Caco-2 (cell line): ENCODE results near the gene ACOT6. TPM values are rescaled to one million over a fixed set of nuclear protein-coding genes. Genes with fewer than 3 reads are reported as not detected.
A peak's percentile ranks its signal among the peaks of the same experiment; 100 is the strongest.
"Not testable (repeated sequence)": the region's sequence is repeated elsewhere in the genome, so short reads cannot be mapped to it uniquely, and the experiment has no call there.

ENCODE experiments used
- BruUV-seq: library from RNA; stranded (reverse); fragments of 400-500 nt; replicated peaks from 2 replicates; lab custom pipeline; 2021; lab: Mats Ljungman, UMichigan
- CTCF ChIA-PET: fragments of 300-600 bp; sonication (Branson Sonifier 250); formaldehyde crosslinking; loops from one replicate; lab custom pipeline; 2022; ENCODE audit warnings: antibody characterized with exemption; lab: Charles Lee
- POLR2A ChIA-PET: fragments of 300-600 bp; sonication (Branson Sonifier 250); formaldehyde crosslinking; loops from one replicate; lab custom pipeline; 2022; ENCODE audit warnings: antibody characterized with exemption; lab: Charles Lee
- DNase-seq, 2 experiments: peaks; one replicate each; pipeline versions ENCODE4 v3.0.0 to v3.0.0-alpha.2; 2020 to 2022
- H3K27me3 ChIP-seq: replicated peaks from 2 replicates; pipeline ENCODE4 v1.6.0; 2011; ENCODE audit warnings: low read length; ENCODE audit not compliant: control insufficient read depth, insufficient read depth
- H3K36me3 ChIP-seq: 2 replicates; pipeline ENCODE4 v1.5.1; 2011; ENCODE audit warnings: low read length; ENCODE audit not compliant: control insufficient read depth, insufficient read depth
- H3K4me1 ChIP-seq: fragments of 250-450 bp; sonication (Bioruptor Pico); 2 replicates; pipeline ENCODE4 v1.5.1; 2020; ENCODE audit warnings: mild to moderate bottlenecking
- H3K4me3 ChIP-seq: 2 replicates; pipeline ENCODE4 v1.5.1; 2011; ENCODE audit warnings: low read depth, mild to moderate bottlenecking, control low read depth, low read length
- H3K9me3 ChIP-seq: fragments of 250-450 bp; sonication (Bioruptor Pico); 2 replicates; pipeline ENCODE4 v1.5.1; 2020; ENCODE audit warnings: mild to moderate bottlenecking, moderate library complexity
- H3K27ac Mint-ChIP-seq: one replicate; pipeline ENCODE4 v1.8.0; 2022; ENCODE audit warnings: mixed read lengths; ENCODE audit not compliant: unreplicated experiment
- H3K27me3 Mint-ChIP-seq: one replicate; pipeline ENCODE4 v1.8.0; 2022; ENCODE audit warnings: mixed read lengths; ENCODE audit not compliant: insufficient read depth, unreplicated experiment
- H3K36me3 Mint-ChIP-seq: one replicate; pipeline ENCODE4 v1.8.0; 2022; ENCODE audit warnings: mild to moderate bottlenecking, mixed read lengths; ENCODE audit not compliant: insufficient read depth, unreplicated experiment
- H3K4me1 Mint-ChIP-seq: one replicate; pipeline ENCODE4 v1.8.0; 2022; ENCODE audit warnings: low read depth, mixed read lengths; ENCODE audit not compliant: unreplicated experiment
- H3K4me3 Mint-ChIP-seq: one replicate; pipeline ENCODE4 v1.8.0; 2022; ENCODE audit warnings: mild to moderate bottlenecking, moderate library complexity, mixed read lengths; ENCODE audit not compliant: unreplicated experiment
- H3K9me3 Mint-ChIP-seq: one replicate; pipeline ENCODE4 v1.8.0; 2022; ENCODE audit warnings: mixed read lengths; ENCODE audit not compliant: unreplicated experiment
- intact Hi-C: fragments of 100-400 bp; cut with micrococcal nuclease; formaldehyde crosslinking; loops from one replicate; pipeline ENCODE4 v1.10.0; 2022; ENCODE audit not compliant: unreplicated experiment
- total RNA-seq: library from RNA; stranded (reverse); gene quantifications from 2 replicates; pipeline ENCODE4 v1.2.3, GENCODE V29; 2022
- TF ChIP-seq, protein P1 (sequence below), 2 experiments: fragments of 200-600 bp in 1 of 2; IDR thresholded peaks; 1 replicate in 1 of 2; 2 replicates in 1 of 2; pipeline versions ENCODE4 v1.5.1 to v1.8.0; 2011 to 2022; ENCODE audit warnings: antibody characterized with exemption in 1 of 2, control low read depth in 1 of 2, inconsistent platforms in 1 of 2, low read depth in 1 of 2, low read length in 1 of 2, mild to moderate bottlenecking in 1 of 2, moderate library complexity in 1 of 2; ENCODE audit not compliant: insufficient read depth in 1 of 2, severe bottlenecking in 1 of 2, unreplicated experiment in 1 of 2

Gene ACOT6
- total RNA-seq, 1 experiment from 2014 or later, result not detected

DNA sequence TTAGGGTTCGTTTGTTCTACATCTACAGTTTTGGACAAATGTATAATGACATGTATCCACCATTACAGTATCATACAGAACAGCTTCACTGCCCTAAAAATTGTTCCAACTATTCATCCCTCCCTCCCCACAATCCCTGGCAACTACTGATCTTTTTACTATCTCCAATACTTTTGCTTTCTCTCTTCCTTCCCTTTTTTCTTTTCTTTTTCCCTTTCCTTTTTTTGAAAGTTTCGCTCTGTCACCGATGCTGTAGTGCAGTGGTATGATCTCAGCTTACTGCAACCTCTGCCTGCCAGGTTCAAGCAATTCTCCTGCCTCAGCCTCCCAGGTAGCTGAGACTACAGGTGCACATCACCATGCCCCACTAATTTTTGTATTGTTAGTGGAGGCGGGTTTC, 23.2 kb upstream of the ACOT6 start:
- H3K4me1 ChIP-seq, result no peaks in the 10 kb centered on the region
- no TSS peak for BruUV-seq
- no peaks in the 10 kb centered on the region for H3K4me1 Mint-ChIP-seq
- H3K27ac Mint-ChIP-seq, result no peak overlapping the region
- TF ChIP-seq, protein P1, sequence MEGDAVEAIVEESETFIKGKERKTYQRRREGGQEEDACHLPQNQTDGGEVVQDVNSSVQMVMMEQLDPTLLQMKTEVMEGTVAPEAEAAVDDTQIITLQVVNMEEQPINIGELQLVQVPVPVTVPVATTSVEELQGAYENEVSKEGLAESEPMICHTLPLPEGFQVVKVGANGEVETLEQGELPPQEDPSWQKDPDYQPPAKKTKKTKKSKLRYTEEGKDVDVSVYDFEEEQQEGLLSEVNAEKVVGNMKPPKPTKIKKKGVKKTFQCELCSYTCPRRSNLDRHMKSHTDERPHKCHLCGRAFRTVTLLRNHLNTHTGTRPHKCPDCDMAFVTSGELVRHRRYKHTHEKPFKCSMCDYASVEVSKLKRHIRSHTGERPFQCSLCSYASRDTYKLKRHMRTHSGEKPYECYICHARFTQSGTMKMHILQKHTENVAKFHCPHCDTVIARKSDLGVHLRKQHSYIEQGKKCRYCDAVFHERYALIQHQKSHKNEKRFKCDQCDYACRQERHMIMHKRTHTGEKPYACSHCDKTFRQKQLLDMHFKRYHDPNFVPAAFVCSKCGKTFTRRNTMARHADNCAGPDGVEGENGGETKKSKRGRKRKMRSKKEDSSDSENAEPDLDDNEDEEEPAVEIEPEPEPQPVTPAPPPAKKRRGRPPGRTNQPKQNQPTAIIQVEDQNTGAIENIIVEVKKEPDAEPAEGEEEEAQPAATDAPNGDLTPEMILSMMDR (IDR thresholded peaks at IDR 0.05; ENCODE audit: insufficient read depth in 1 of 2, low read depth in 1 of 2, low read length in 1 of 2, severe bottlenecking in 1 of 2, unreplicated experiment in 1 of 2), result no peak
- H3K9me3 Mint-ChIP-seq, result no peaks in the 10 kb centered on the region
- H3K4me3 ChIP-seq, result no peak overlapping the region
- no peak for DNase-seq
- ChIA-PET POLR2A (no interaction called here), CTCF (no interaction called here)
- H3K27me3 ChIP-seq, result no peaks in the 10 kb centered on the region
- no peaks in the 10 kb centered on the region for H3K27me3 Mint-ChIP-seq
- peaks cover 4% of the 10 kb centered on the region for H3K36me3 Mint-ChIP-seq
- H3K36me3 ChIP-seq, result no peaks in the 10 kb centered on the region
- H3K4me3 Mint-ChIP-seq, result no peak overlapping the region
- intact Hi-C loops, result no loop called here
- H3K9me3 ChIP-seq, result no peaks in the 10 kb centered on the region

DNA sequence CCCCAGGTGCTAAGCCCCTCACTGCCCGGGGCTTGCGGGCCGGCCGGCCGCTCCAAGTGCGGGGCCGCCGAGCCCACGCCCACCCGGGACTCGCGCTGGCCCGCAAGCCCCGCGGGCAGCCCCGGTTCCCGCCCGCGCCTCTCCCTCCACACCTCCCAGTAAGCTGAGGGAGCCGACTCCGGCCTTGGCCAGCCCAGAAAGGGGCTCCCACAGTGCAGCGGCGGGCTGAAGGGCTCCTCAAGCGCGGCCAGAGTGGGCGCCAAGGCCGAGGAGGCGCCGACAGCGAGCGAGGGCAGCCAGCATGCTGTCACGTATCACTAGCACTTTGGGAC, 21.7 kb upstream of the ACOT6 start:
- H3K9me3 Mint-ChIP-seq, H3K9me3 ChIP-seq, H3K27ac Mint-ChIP-seq, H3K36me3 Mint-ChIP-seq, DNase-seq, POLR2A ChIA-PET, H3K4me3 ChIP-seq, CTCF ChIA-PET, BruUV-seq, H3K36me3 ChIP-seq, H3K4me1 Mint-ChIP-seq, H3K27me3 Mint-ChIP-seq, H3K4me1 ChIP-seq, H3K27me3 ChIP-seq, H3K4me3 Mint-ChIP-seq: not testable (repeated sequence)
- intact Hi-C loops, result loop anchor here (2.0 kb wide), 1 partner anchor 42 kb away; no protein-coding TSS in a partner anchor

DNA sequence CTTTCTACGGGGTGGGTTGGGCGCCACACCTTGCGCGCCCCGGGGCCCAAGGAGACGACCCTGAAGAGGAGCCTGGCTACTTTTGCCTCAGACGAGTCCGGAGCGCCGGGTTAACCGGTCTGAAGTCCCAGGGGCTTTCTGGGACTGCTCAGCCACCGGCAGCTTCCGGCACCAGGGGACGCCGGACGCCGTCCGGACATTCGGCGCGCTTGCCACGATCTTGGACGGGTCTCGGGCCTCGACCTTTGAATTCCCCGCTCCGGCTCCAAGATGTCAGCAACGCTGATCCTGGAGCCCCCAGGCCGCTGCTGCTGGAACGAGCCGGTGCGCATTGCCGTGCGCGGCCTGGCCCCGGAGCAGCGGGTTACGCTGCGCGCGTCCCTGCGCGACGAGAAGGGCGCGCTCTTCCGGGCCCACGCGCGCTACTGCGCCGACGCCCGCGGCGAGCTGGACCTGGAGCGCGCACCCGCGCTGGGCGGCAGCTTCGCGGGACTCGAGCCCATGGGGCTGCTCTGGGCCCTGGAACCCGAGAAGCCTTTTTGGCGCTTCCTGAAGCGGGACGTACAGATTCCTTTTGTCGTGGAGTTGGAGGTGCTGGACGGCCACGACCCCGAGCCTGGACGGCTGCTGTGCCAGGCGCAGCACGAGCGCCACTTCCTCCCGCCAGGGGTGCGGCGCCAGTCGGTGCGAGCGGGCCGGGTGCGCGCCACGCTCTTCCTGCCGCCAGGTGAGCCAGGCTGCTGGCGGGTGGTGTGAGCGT, 20.4 kb upstream of the ACOT6 start, which contains the start of gene ACOT4:
ACOT4 (plus strand) TSS at position 184 of the 760 bp plus-strand sequence; CDS start at position 271, 87 bp downstream.
- ChIA-PET CTCF (no interaction called here), POLR2A (no interaction called here)
- intact Hi-C loops, result loop anchor here (2.0 kb wide), 1 partner anchor 41 kb away; no protein-coding TSS in a partner anchor
- DNase-seq, result peak; percentile 59 to 63
- H3K27ac Mint-ChIP-seq, result peak within 1 kb of the TSS; percentile 35
- peak within 1 kb of the TSS; percentile 70 for H3K4me3 Mint-ChIP-seq
- H3K36me3 Mint-ChIP-seq, result peaks cover 4% of the 10 kb centered on the region
- TF ChIP-seq, protein P1 (IDR thresholded peaks at IDR 0.05; ENCODE audit: insufficient read depth in 1 of 2, low read depth in 1 of 2, low read length in 1 of 2, severe bottlenecking in 1 of 2, unreplicated experiment in 1 of 2), result peak in 1 of 2 experiments; percentile 25
- no TSS peak for BruUV-seq
- Histone ChIP-seq H3K36me3 (no peaks in the 10 kb centered on the region), H3K27me3 (no peaks in the 10 kb centered on the region), H3K9me3 (no peaks in the 10 kb centered on the region), H3K4me1 (no peaks in the 10 kb centered on the region), H3K4me3 (peak within 1 kb of the TSS; percentile 55)
- no peaks in the 10 kb centered on the region for H3K4me1 Mint-ChIP-seq
- H3K27me3 Mint-ChIP-seq, result no peaks in the 10 kb centered on the region
- no peaks in the 10 kb centered on the region for H3K9me3 Mint-ChIP-seq
